Epithelial cell of proximal tubule (primary cell): ENCODE measurements around the gene NACC1. TPM values are rescaled to one million over a fixed set of nuclear protein-coding genes. Genes with fewer than 3 reads are reported as not detected.
"Not testable (repeated sequence)": the region's sequence is repeated elsewhere in the genome, so short reads cannot be mapped to it uniquely, and the experiment has no call there.

Experiments used
- DNase-seq: peaks from one replicate; pipeline ENCODE4 v3.0.0-alpha.2; 2011; ENCODE audit warnings: low read depth
- H3K4me3 ChIP-seq: 2 replicates; pipeline ENCODE4 v1.5.1; 2011; ENCODE audit warnings: low read depth, mild to moderate bottlenecking, low read length
- total RNA-seq: library from RNA; depleted of rRNA; stranded (reverse); fragments of >200 nt; gene quantifications from 2 replicates; pipeline ENCODE4 v1.2.3, GENCODE V29; 2015
- TF ChIP-seq, protein P1 (sequence below): conservative IDR thresholded peaks from 2 replicates; pipeline ENCODE4 v1.5.1; 2012; ENCODE audit warnings: low read depth, mild to moderate bottlenecking, low read length

Gene NACC1
- total RNA-seq, 1 donor from 2014 or later = 72.2 TPM

DNA sequence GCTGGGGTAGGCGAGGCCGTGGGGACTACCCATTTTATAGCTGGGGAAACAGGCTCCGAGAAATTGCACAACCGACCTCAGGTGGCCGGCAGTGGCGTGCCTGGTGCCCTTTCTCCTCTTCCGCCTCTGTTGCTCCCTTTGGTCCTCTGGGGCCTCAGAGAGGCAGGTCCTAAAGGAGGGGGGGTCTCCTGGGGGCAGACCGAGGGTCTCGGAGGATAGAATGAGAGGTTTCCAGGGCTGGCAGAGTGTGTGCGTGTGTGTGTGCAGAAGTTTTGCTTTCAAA is 20.8 kb downstream of the NACC1 start:
- H3K4me3 ChIP-seq = no peak overlapping the region
- no peak for DNase-seq
- TF ChIP-seq, protein P1, sequence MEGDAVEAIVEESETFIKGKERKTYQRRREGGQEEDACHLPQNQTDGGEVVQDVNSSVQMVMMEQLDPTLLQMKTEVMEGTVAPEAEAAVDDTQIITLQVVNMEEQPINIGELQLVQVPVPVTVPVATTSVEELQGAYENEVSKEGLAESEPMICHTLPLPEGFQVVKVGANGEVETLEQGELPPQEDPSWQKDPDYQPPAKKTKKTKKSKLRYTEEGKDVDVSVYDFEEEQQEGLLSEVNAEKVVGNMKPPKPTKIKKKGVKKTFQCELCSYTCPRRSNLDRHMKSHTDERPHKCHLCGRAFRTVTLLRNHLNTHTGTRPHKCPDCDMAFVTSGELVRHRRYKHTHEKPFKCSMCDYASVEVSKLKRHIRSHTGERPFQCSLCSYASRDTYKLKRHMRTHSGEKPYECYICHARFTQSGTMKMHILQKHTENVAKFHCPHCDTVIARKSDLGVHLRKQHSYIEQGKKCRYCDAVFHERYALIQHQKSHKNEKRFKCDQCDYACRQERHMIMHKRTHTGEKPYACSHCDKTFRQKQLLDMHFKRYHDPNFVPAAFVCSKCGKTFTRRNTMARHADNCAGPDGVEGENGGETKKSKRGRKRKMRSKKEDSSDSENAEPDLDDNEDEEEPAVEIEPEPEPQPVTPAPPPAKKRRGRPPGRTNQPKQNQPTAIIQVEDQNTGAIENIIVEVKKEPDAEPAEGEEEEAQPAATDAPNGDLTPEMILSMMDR = no peak

DNA sequence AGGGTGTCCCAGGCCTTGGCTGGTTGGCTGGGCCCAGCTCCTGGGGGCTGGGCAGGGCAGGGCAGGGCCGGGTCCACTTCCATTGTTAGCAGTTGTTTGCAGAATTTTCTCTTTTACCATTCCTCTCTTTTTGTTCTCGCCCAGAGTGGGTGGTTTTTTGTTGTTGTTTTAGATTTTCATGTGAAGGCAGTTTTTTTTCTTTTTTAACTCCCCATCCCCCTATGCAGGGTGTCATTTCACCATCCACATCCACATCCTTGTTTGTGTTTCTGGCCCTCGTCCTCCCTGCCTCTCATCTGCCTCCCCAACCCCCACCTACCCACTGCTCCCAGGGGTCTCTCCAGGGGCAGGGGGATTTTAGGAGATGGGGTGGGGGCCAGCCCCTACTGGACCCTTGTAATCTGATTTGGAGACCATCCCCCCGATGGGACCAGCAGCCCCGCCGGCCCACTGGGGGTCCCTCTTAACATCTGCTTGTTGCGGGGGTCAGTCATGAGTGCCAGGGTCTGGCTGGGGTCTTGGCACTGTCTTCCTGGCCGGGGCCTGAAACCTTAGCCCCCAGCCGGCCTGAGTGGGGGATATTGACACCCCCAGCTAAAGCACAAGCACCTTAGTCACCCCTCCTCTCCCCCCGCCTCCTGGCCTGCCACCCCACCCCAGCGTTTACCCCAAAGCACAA is 21.7 kb downstream of the NACC1 start:
- no peak overlapping the region for H3K4me3 ChIP-seq
- no peak for DNase-seq
- TF ChIP-seq, protein P1 = no peak

DNA sequence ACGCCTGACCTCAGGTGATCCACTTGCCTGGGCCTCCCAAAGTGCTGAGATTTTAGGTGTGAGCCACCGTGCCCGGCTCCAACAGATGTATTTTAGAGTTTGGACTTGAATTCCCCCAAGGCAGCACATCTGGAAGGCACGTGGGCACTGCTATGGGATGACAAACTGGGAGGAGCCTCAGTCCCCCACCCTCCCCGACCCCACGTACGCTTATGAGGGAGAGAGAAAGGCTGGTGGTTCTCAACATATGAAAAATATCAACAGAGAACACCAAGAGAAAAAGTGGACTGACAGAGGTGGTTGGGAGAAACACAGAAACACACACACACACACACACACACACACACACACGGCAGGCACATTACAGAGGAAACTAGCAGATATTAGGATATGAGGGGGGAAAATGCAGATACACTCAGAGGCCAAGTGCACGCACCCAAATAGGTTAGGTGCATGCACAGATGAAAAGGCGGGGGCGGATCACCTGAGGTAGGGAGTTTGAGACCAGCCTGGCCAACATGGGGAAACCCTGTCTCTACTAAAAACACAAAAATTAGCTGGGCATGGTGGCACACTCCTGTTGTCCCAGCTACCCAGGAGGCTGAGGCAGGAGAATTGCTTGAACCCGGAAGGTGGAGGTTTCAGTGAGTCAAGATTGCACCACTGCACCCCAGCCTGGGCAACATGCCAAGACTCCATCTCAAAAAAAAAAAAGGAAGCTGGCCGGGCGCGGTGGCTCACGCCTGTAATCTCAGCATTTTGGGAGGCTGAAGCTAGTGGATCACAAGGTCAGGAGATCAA is 28.9 kb downstream of the NACC1 start:
- DNase-seq = no peak
- TF ChIP-seq, protein P1 = no peak

DNA sequence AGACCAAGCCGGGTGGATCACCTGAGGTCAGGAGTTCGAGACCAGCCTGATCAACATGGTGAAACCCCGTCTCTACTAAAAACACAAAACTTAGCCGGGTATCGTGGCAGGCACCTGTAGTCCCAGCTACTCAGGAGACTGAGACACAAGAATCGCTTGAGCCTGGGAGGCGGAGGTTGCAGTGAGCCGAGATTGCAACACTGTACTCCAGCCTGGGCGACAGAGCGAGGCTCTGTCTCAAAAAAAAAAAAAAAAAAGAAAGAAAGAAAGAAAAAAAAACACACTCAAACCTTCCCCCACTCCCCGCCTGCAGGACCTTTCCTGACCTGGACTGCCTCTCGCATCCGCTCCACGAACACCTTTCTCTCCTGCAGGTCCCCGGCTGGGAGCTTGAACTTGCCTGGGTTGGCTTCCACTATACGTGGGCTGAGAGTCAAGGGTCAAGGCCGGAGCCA is 31.1 kb downstream of the NACC1 start:
- H3K4me3 ChIP-seq = peak overlapping the region; percentile 88
- not testable (repeated sequence) for DNase-seq

More for the DNA sequence above, 28.9 kb downstream of the NACC1 start:
- H3K4me3 ChIP-seq = no peak overlapping the region

DNA sequence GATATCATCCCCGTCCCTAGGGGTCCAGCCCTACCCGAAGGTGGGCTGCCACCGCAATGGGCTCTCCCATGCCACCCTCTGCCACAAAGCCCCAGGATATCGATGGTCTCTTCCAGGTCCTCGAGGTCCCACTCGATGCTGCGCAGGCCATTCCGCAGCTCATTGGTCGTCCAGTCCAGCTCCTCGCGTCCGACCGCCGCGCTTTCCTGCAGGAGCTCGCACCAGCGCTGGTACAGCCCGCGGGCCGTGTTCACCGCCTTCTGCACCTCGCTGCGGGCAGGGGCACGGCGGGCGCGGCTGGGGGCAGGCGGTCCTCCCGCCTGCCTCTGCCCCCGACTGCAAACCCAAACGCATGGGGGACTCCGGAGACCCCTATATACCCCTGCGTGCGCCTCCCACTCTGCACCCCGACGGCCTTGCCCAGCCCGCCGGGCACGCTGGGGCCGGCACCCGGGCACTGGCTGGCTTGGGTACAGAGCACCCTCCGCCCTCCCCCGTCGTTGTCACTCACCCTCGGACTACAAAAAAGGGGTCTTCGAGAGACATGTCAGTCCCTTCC is 31.6 kb downstream of the NACC1 start:
- DNase-seq = no peak
- peak overlapping the region; percentile 88 for H3K4me3 ChIP-seq
- TF ChIP-seq, protein P1 = no peak

DNA sequence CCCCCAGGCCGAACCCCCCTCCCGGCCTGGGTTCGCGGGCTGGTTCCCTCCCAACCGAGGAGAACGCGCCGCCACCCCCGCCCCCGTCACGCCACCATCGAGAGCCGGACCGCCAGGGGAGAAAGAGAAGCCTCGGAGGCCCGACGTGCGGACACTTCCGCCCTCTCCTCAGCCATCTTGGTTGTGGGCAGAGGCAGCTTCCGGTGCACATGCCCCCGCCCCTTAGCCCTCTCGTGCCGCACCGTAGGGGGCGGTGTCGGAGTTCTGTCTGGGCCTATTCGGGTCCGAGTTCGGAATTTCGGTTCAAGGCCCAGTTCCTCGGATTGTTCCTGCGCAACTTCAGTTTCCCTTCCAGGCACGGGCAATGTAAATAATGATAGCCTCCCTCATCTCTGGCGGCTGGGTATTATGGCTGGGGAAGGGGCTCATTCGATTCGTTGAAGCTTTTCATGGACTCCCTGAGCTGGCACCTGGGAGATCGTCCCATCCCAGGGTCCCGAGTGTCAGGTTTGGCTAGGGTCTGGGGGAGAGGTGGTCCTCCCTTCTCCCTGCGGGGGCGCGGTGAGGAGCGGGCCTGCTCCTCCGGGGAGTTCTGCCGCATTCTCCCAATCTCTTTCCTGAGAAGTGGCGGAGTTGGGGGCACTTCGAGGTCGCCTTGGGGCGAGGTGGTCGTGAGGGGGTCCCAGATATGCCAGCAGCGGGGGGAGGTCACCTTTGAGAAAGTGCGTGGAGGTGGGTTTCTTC is 32.3 kb downstream of the NACC1 start, which contains the start of the genes IER2 and STX10:
IER2 (plus strand) TSS at position 225 of the 744 bp plus-strand sequence. CDS start 2,776 bp downstream, outside the sequence.
STX10 (minus strand) TSS at position 189 of the 744 bp plus-strand sequence. CDS start 202 bp downstream, outside the sequence.
- H3K4me3 ChIP-seq = peak within 1 kb of the TSS; percentile 88
- TF ChIP-seq, protein P1 = peak; percentile 53
- DNase-seq = no peak
